Measurements from ENCODE around the gene PPP1R14C. TPM values are rescaled to one million over a fixed set of nuclear protein-coding genes. Genes with fewer than 3 reads are reported as not detected.
A peak's percentile ranks its signal among the peaks of the same experiment; 100 is the strongest.

PPP1R14C gene
- total and polyA plus RNA-seq, 7 donors: 5.9 to 62.8 (median 22.5) TPM

GRCh38 chr6:150293423-150294173 lies 150.8 kb downstream of the PPP1R14C start:
- Histone ChIP-seq H3K36me3 (ENCODE audit: insufficient read depth in 1 of 2, low read depth in 1 of 2) (no peaks in the 10 kb centered on the region), H3K27me3 (ENCODE audit: insufficient read depth in 3 of 3, low read length in 2 of 3) (no peaks in the 10 kb centered on the region), H3K27ac (peak overlapping the region; percentile 68), H3K4me1 (peaks cover 9% of the 10 kb centered on the region), H3K4me3 (no peak overlapping the region), H3K9me3 (peaks cover 21% of the 10 kb centered on the region)
- DNase-seq (no peak), ATAC-seq (peak; percentile 69 to 87 (median 83))
- no peak for TF ChIP-seq CTCF (IDR thresholded peaks at IDR 0.05)
- intact Hi-C loops (cut with DNase I): no loop called here
- 23 to 36% (median 30%) methylated on average over 2 of the region's 2 CpGs for WGBS, 3 donors

GRCh38 chr6:150296890-150297289 lies 154.0 kb downstream of the PPP1R14C start:
- ATAC-seq: no peak
- WGBS, 3 donors: 65 to 68% (median 68%) methylated on average over 2 of the region's 2 CpGs

GRCh38 chr6:150297327-150298029 lies 154.6 kb downstream of the PPP1R14C start:
- peaks cover 20% of the 10 kb centered on the region for H3K4me1 ChIP-seq
- H3K9me3 ChIP-seq: peaks cover 21% of the 10 kb centered on the region
- no peak for TF ChIP-seq CTCF (IDR thresholded peaks at IDR 0.05)
- intact Hi-C loops (cut with DNase I): no loop called here
- DNase-seq (no peak), ATAC-seq (peak in 1 of 4 donors; percentile 13)
- no peak overlapping the region for H3K4me3 ChIP-seq
- no peak overlapping the region for H3K27ac ChIP-seq
- H3K36me3 ChIP-seq (ENCODE audit: insufficient read depth in 1 of 2, low read depth in 1 of 2): no peaks in the 10 kb centered on the region
- no peaks in the 10 kb centered on the region for H3K27me3 ChIP-seq (ENCODE audit: insufficient read depth in 3 of 3, low read length in 2 of 3)
- 72 to 89% (median 74%) methylated on average over 3 of the region's 3 CpGs for WGBS, 3 donors

More at GRCh38 chr6:150296890-150297289, 154.0 kb downstream of the PPP1R14C start:
- intact Hi-C loops (cut with DNase I): no loop called here
- H3K4me1 ChIP-seq: peaks cover 16% of the 10 kb centered on the region
- peaks cover 21% of the 10 kb centered on the region for H3K9me3 ChIP-seq
- H3K27me3 ChIP-seq (ENCODE audit: insufficient read depth in 3 of 3, low read length in 2 of 3): no peaks in the 10 kb centered on the region
- DNase-seq: no peak
- H3K36me3 ChIP-seq (ENCODE audit: insufficient read depth in 1 of 2, low read depth in 1 of 2): no peaks in the 10 kb centered on the region
- H3K4me3 ChIP-seq: no peak overlapping the region
- H3K27ac ChIP-seq: no peak overlapping the region
- TF ChIP-seq CTCF (IDR thresholded peaks at IDR 0.05): no peak

- DNase-seq (no peak), ATAC-seq (no peak)
- WGBS, 3 donors: 95 to 96% (median 96%) methylated on average over 2 of the region's 2 CpGs
- Histone ChIP-seq H3K4me1 (peaks cover 19% of the 10 kb centered on the region), H3K9me3 (peaks cover 21% of the 10 kb centered on the region), H3K27ac (no peak overlapping the region), H3K36me3 (ENCODE audit: insufficient read depth in 1 of 2, low read depth in 1 of 2) (no peaks in the 10 kb centered on the region), H3K27me3 (ENCODE audit: insufficient read depth in 3 of 3, low read length in 2 of 3) (no peaks in the 10 kb centered on the region), H3K4me3 (no peak overlapping the region)
- intact Hi-C loops (cut with DNase I): no loop called here
- TF ChIP-seq CTCF (IDR thresholded peaks at IDR 0.05): no peak
Measured at GRCh38 chr6:150298030-150298380, 155.2 kb downstream of the PPP1R14C start.

Measured in psoas muscle (tissue), 8 donors.